H1 (cell line): ENCODE measurements around the gene PRRT1. TPM values are rescaled to one million over a fixed set of nuclear protein-coding genes. Genes with fewer than 3 reads are reported as not detected.

Source experiments
- ASH2L ChIP-seq: fragments of 200-600, 300-600 bp; sonication (generic); IDR thresholded peaks from one replicate; pipeline ENCODE4 v1.7.1; 2017; ENCODE audit warnings: low read length
- BCL11A ChIP-seq, 2 experiments: IDR thresholded peaks; one replicate each; pipeline ENCODE4 v1.6.1; 2011; ENCODE audit warnings: low read depth in 2 of 2, low read length in 2 of 2, mild to moderate bottlenecking in 2 of 2
- CBX8 ChIP-seq: fragments of 300-800, 300-1000 bp; sonication (generic); IDR thresholded peaks from 2 replicates; pipeline ENCODE4 v1.7.1; 2016; ENCODE audit warnings: low read depth, low read length, borderline replicate concordance
- EGR1 ChIP-seq: IDR thresholded peaks from 2 replicates; pipeline ENCODE4 v1.6.1; 2011; ENCODE audit warnings: low read depth, low read length, borderline replicate concordance
- EZH2 ChIP-seq: fragments of 200-600 bp; sonication (generic); IDR thresholded peaks from 2 replicates; pipeline ENCODE4 v1.7.1; 2012; ENCODE audit warnings: low read depth, mild to moderate bottlenecking, moderate library complexity, low read length, inconsistent platforms; ENCODE audit not compliant: severe bottlenecking
- HDAC6 ChIP-seq: IDR thresholded peaks from one replicate; pipeline ENCODE4 v1.7.1; 2012; ENCODE audit warnings: low read depth, mild to moderate bottlenecking, inconsistent platforms, low read length, moderate library complexity
- JUN ChIP-seq: IDR thresholded peaks from 2 replicates; pipeline ENCODE4 v1.6.1; 2011; ENCODE audit warnings: low read depth, mild to moderate bottlenecking, improper control_type of control experiment, low read length
- JUND ChIP-seq: IDR thresholded peaks from 2 replicates; pipeline ENCODE4 v1.6.1; 2011; ENCODE audit warnings: mild to moderate bottlenecking, improper control_type of control experiment, low read length
- KDM4A ChIP-seq: IDR thresholded peaks from one replicate; pipeline ENCODE4 v1.7.1; 2012; ENCODE audit warnings: low read depth, mild to moderate bottlenecking, moderate library complexity, low read length, inconsistent platforms; ENCODE audit not compliant: severe bottlenecking
- PHF8 ChIP-seq: fragments of 200-600 bp; sonication (generic); conservative IDR thresholded peaks from 2 replicates; pipeline ENCODE4 v1.7.1; 2012; ENCODE audit warnings: low read depth, mild to moderate bottlenecking, inconsistent platforms, low read length, moderate library complexity
- SP1 ChIP-seq: IDR thresholded peaks from 2 replicates; pipeline ENCODE4 v1.6.1; 2011; ENCODE audit warnings: low read depth, low read length
- SP2 ChIP-seq: IDR thresholded peaks from 2 replicates; pipeline ENCODE4 v1.6.1; 2012; ENCODE audit warnings: mild to moderate bottlenecking, low read length, inconsistent platforms
- SRF ChIP-seq: IDR thresholded peaks from 2 replicates; pipeline ENCODE4 v1.6.1; 2011; ENCODE audit warnings: mild to moderate bottlenecking, low read depth, low read length, moderate library complexity
- SUZ12 ChIP-seq: fragments of 200-600 bp; sonication (generic); IDR thresholded peaks from 2 replicates; pipeline ENCODE4 v1.6.1; 2012; ENCODE audit warnings: mild to moderate bottlenecking, inconsistent platforms, low read length, moderate library complexity, mixed read lengths
- TAF1 ChIP-seq: IDR thresholded peaks from 2 replicates; pipeline ENCODE4 v1.6.1; 2011; ENCODE audit warnings: mild to moderate bottlenecking, low read depth, low read length
- TCF12 ChIP-seq: IDR thresholded peaks from 2 replicates; pipeline ENCODE4 v1.6.1; 2011; ENCODE audit warnings: low read depth, mild to moderate bottlenecking, low read length
- polyA plus RNA-seq, 7 experiments: library from polyadenylated mRNA; depleted of rRNA in 3 of 7; stranded (reverse) in 5 of 7; unstranded in 2 of 7; fragments of >200 nt in 5 of 7; fragments of 200-250 nt in 2 of 7; gene quantifications; 1 replicate in 5 of 7; 2 replicates in 1 of 7; 4 replicates in 1 of 7; pipeline versions ENCODE4 v1.2.1 to v1.2.3, GENCODE V29; 2011 to 2013; ENCODE audit warnings: missing spikeins in 2 of 7, mixed read lengths in 2 of 7
- total RNA-seq: library from RNA; stranded (reverse); fragmentation: NEBNext Ultra II Directional; extraction: Animal tissue kit (Norgen Biotek cat#: 25700); gene quantifications from 2 replicates; pipeline ENCODE4 v1.2.1, GENCODE V29; 2021

Gene PRRT1
- total and polyA plus RNA-seq, 2 of the 8 experiments (the other 6 are each of a cell fraction or from before 2014, with no cell fraction given): 0.71 to 2.8 TPM

DNA sequence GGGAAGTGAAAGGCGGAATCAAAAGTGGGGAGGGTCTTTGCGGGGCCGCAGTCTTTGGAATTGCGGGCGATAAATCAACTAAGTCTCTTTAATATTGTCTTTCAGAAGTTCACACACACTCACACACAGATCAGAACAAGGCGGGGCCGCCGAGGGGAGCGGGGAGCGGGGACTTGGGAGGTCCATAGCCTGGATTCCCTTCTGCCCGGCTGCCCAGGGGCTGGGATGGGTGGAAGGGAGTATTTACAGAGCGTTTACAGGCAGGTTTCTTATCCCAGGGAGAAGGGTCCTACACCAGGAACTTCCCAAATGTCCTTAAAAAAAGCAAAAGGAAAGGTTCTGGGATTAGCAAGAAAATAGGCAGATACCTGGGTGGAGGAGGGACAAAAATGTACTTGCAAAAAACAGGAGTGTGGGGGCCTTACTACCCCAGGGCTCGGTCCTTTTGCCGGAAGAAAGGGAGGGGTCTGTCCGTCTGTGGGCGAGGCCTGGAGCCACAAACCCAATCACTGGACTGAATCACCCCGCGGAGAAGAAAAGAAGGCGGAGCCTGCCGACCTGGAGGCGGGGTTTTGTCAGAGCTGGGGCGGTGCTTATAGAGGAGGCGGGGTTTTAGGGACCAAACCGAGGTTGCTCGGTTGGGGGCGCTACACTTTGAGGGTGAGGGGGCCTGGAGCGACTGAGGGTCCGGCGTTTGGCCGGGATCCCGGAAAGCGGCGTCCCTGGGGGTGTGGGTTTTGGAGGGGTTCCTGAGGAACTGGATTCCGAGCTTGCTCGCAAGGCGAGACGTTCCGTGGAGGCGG, 3.2 kb downstream of the PRRT1 start (continued):
- 0 out of 2 replicates have a peak, but pooled peaks have one; percentile 4 for TF ChIP-seq JUND
- TF ChIP-seq SRF: no peak
- no peak for TF ChIP-seq SUZ12
- TF ChIP-seq EZH2: no peak
- no peak for TF ChIP-seq TCF12
- TF ChIP-seq ASH2L: peak; percentile 47
- TF ChIP-seq SP1: peak; percentile 4; the same call in 1 of the 2 replicates
- no peak for TF ChIP-seq SP2
- TF ChIP-seq PHF8: no peak
- no peak for TF ChIP-seq JUN
- no peak for TF ChIP-seq BCL11A (IDR thresholded peaks at IDR 0.05; ENCODE audit: low read depth in 2 of 2, low read length in 2 of 2)
- no peak for TF ChIP-seq HDAC6
- TF ChIP-seq TAF1: peak; percentile 69; the same call in 1 of the 2 replicates
- peak; percentile 46 for TF ChIP-seq KDM4A
- TF ChIP-seq EGR1: no peak
- no peak for TF ChIP-seq CBX8
